Measurements from ENCODE around the gene IL1RAP. TPM values are rescaled to one million over a fixed set of nuclear protein-coding genes. Genes with fewer than 3 reads are reported as not detected.

IL1RAP gene
- total and polyA plus RNA-seq, 2 experiments from 2014 or later = 3.6 to 5.0 TPM

DNA sequence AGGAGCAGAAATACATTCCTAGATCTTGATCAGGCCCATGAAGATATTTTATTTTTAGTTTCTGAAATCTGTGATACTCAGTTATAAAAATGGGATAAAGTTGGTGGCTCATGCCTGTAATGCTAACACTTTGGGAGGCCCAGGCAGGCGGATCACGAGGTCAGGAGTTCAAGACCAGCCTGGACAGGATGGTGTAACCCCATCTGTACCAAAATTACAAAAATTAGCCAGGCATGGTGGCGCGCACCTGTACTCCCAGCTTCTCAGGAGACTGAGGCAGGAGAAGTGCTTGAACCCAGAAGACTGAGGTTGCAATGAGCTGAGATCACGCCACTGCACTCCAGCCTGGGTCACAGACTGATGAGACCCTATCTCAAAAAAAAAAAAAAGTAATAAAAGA is 105.5 kb downstream of the IL1RAP start (continued):
- TF ChIP-seq, protein P1, sequence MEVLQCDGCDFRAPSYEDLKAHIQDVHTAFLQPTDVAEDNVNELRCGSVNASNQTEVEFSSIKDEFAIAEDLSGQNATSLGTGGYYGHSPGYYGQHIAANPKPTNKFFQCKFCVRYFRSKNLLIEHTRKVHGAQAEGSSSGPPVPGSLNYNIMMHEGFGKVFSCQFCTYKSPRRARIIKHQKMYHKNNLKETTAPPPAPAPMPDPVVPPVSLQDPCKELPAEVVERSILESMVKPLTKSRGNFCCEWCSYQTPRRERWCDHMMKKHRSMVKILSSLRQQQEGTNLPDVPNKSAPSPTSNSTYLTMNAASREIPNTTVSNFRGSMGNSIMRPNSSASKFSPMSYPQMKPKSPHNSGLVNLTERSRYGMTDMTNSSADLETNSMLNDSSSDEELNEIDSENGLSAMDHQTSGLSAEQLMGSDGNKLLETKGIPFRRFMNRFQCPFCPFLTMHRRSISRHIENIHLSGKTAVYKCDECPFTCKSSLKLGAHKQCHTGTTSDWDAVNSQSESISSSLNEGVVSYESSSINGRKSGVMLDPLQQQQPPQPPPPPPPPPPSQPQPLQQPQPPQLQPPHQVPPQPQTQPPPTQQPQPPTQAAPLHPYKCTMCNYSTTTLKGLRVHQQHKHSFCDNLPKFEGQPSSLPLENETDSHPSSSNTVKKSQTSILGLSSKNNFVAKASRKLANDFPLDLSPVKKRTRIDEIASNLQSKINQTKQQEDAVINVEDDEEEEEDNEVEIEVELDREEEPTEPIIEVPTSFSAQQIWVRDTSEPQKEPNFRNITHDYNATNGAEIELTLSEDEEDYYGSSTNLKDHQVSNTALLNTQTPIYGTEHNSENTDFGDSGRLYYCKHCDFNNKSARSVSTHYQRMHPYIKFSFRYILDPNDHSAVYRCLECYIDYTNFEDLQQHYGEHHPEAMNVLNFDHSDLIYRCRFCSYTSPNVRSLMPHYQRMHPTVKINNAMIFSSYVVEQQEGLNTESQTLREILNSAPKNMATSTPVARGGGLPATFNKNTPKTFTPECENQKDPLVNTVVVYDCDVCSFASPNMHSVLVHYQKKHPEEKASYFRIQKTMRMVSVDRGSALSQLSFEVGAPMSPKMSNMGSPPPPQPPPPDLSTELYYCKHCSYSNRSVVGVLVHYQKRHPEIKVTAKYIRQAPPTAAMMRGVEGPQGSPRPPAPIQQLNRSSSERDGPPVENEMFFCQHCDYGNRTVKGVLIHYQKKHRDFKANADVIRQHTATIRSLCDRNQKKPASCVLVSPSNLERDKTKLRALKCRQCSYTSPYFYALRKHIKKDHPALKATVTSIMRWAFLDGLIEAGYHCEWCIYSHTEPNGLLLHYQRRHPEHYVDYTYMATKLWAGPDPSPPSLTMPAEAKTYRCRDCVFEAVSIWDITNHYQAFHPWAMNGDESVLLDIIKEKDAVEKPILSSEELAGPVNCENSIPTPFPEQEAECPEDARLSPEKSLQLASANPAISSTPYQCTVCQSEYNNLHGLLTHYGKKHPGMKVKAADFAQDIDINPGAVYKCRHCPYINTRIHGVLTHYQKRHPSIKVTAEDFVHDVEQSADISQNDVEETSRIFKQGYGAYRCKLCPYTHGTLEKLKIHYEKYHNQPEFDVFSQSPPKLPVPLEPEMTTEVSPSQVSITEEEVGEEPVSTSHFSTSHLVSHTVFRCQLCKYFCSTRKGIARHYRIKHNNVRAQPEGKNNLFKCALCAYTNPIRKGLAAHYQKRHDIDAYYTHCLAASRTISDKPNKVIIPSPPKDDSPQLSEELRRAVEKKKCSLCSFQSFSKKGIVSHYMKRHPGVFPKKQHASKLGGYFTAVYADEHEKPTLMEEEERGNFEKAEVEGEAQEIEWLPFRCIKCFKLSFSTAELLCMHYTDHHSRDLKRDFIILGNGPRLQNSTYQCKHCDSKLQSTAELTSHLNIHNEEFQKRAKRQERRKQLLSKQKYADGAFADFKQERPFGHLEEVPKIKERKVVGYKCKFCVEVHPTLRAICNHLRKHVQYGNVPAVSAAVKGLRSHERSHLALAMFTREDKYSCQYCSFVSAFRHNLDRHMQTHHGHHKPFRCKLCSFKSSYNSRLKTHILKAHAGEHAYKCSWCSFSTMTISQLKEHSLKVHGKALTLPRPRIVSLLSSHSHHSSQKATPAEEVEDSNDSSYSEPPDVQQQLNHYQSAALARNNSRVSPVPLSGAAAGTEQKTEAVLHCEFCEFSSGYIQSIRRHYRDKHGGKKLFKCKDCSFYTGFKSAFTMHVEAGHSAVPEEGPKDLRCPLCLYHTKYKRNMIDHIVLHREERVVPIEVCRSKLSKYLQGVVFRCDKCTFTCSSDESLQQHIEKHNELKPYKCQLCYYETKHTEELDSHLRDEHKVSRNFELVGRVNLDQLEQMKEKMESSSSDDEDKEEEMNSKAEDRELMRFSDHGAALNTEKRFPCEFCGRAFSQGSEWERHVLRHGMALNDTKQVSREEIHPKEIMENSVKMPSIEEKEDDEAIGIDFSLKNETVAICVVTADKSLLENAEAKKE (CRISPR knock-in tag; IDR thresholded peaks at IDR 0.05) = no peak

DNA sequence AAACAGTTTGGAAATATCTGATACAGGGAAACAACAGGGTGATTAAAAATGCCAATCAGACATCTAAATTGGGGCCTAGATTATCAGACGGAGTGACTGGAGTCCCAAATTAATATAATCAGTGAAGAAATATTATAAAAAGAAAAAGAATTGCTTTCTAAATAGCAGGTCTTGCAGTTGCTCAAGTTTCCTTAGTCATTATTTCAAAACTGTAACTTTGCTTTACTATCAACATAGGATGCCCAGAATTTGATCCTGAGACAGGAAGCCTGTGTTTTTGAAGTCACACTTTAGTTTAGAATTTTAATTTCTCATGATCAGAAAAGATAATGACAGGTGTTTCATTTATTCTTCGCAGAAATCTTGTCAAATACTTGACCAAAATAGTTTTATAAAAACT is 105.9 kb downstream of the IL1RAP start:
- Histone ChIP-seq H3K27ac (ENCODE audit: low read depth) (no peak overlapping the region), H4K20me1 (replicated peaks; ENCODE audit: insufficient read depth) (no peaks in the 10 kb centered on the region), H3K4me2 (no peak overlapping the region), H3F3A (replicated peaks; ENCODE audit: low read depth) (no peaks in the 10 kb centered on the region), H3K79me2 (replicated peaks; ENCODE audit: insufficient read depth) (no peaks in the 10 kb centered on the region), H3K27me3 (ENCODE audit: insufficient read depth) (no peaks in the 10 kb centered on the region), H3K4me1 (ENCODE audit: insufficient read depth) (no peaks in the 10 kb centered on the region), H3K4me3 (no peak overlapping the region), H2AFZ (no peak overlapping the region), H3K36me3 (ENCODE audit: insufficient read depth) (no peaks in the 10 kb centered on the region), H3K9me2 (ENCODE audit: insufficient read depth) (0 out of 2 replicates have a peak, but pooled peaks cover 3% of the 10 kb centered on the region)
- H3K9me3 Mint-ChIP-seq = no peaks in the 10 kb centered on the region
- H3K36me3 Mint-ChIP-seq (ENCODE audit: low read depth) = no peaks in the 10 kb centered on the region
- H3K27ac Mint-ChIP-seq = no peak overlapping the region
- no peak for TF ChIP-seq CREB1 (CRISPR knock-in tag; IDR thresholded peaks at IDR 0.05; ENCODE audit: low read depth)
- no peak for DNase-seq (ENCODE audit: low spot score)
- H3K4me1 Mint-ChIP-seq = peaks cover 7% of the 10 kb centered on the region; the same call in 2 of the 3 replicates
- no peak overlapping the region for H3K4me3 Mint-ChIP-seq
- ATAC-seq = no peak
- no peaks in the 10 kb centered on the region for H3K27me3 Mint-ChIP-seq (ENCODE audit: insufficient read depth, low read depth, poor library complexity)

DNA sequence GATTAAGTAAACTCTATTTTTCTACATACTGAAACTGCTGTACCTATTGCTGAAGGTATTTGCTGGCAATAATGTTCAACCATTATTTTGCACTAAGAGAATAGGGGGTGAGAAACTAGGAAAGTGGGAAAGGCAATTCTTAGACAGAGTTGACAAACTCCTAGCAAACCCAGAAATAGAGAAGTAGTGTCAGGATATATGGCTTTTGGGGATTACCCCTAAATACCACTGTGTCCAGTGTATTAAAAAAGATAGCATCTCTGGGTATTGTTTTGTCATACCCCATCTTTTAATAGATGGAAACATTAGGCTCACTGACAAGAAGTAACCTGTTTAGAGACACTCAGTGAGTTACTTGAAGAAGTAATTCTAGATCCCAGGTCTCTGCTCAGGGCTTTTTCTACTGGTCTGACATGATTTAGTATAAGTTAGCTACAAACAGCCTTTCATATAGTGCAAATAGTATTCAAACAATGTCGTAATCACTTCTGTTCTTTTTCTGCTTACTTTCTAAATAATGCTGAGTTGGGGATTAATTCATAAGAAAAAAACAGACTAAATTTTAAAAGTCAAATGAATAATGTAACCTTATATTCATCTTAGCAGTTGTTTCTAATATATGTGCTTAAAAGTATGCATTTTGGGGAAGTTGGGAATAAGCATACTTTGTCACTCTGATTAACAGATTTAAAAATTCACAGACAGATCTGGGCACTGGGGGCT is 107.2 kb downstream of the IL1RAP start:
- no peak overlapping the region for H3K27ac Mint-ChIP-seq
- no peak for ATAC-seq
- 0 out of 2 replicates have a peak, but pooled peaks cover 3% of the 10 kb centered on the region for H3K9me2 ChIP-seq (ENCODE audit: insufficient read depth)
- H3K4me1 ChIP-seq (ENCODE audit: insufficient read depth) = no peaks in the 10 kb centered on the region
- no peaks in the 10 kb centered on the region for H3K79me2 ChIP-seq (replicated peaks; ENCODE audit: insufficient read depth)
- DNase-seq (ENCODE audit: low spot score) = no peak
- no peak overlapping the region for H3K4me3 ChIP-seq
- H3F3A ChIP-seq (replicated peaks; ENCODE audit: low read depth) = no peaks in the 10 kb centered on the region
- H4K20me1 ChIP-seq (replicated peaks; ENCODE audit: insufficient read depth) = no peaks in the 10 kb centered on the region
- no peaks in the 10 kb centered on the region for H3K27me3 ChIP-seq (ENCODE audit: insufficient read depth)
- peaks cover 7% of the 10 kb centered on the region; the same call in 2 of the 3 replicates for H3K4me1 Mint-ChIP-seq
- H3K27me3 Mint-ChIP-seq (ENCODE audit: insufficient read depth, low read depth, poor library complexity) = no peaks in the 10 kb centered on the region
- H3K9me3 Mint-ChIP-seq = no peaks in the 10 kb centered on the region
- no peak overlapping the region for H3K4me2 ChIP-seq
- no peak overlapping the region for H3K4me3 Mint-ChIP-seq
- no peak overlapping the region for H2AFZ ChIP-seq
- no peak overlapping the region for H3K27ac ChIP-seq (ENCODE audit: low read depth)
- no peaks in the 10 kb centered on the region for H3K36me3 Mint-ChIP-seq (ENCODE audit: low read depth)
- H3K36me3 ChIP-seq (ENCODE audit: insufficient read depth) = no peaks in the 10 kb centered on the region
- TF ChIP-seq NANOG (IDR thresholded peaks at IDR 0.05; ENCODE audit: borderline replicate concordance) = no peak
- TF ChIP-seq POLR2AphosphoS5 (IDR thresholded peaks at IDR 0.05; ENCODE audit: low read depth) = no peak
- TF ChIP-seq, protein P2, sequence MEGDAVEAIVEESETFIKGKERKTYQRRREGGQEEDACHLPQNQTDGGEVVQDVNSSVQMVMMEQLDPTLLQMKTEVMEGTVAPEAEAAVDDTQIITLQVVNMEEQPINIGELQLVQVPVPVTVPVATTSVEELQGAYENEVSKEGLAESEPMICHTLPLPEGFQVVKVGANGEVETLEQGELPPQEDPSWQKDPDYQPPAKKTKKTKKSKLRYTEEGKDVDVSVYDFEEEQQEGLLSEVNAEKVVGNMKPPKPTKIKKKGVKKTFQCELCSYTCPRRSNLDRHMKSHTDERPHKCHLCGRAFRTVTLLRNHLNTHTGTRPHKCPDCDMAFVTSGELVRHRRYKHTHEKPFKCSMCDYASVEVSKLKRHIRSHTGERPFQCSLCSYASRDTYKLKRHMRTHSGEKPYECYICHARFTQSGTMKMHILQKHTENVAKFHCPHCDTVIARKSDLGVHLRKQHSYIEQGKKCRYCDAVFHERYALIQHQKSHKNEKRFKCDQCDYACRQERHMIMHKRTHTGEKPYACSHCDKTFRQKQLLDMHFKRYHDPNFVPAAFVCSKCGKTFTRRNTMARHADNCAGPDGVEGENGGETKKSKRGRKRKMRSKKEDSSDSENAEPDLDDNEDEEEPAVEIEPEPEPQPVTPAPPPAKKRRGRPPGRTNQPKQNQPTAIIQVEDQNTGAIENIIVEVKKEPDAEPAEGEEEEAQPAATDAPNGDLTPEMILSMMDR (conservative IDR thresholded peaks at IDR 0.05; ENCODE audit: low read depth in 2 of 2) = no peak
- TF ChIP-seq JUNB (IDR thresholded peaks at IDR 0.05; ENCODE audit: unreplicated experiment) = no peak
- TF ChIP-seq STAT1 (IDR thresholded peaks at IDR 0.05; ENCODE audit: unreplicated experiment) = no peak
- no peak for TF ChIP-seq EZH2 (IDR thresholded peaks at IDR 0.05; ENCODE audit: low read depth, unreplicated experiment)
